Measurements from ENCODE around the gene ERGIC1.
A peak's percentile ranks its signal among the peaks of the same experiment; 100 is the strongest.

ERGIC1 gene

GRCh38 chr5:172901788-172902496, 67.9 kb downstream of the ERGIC1 start:
- no peaks in the 10 kb centered on the region for H3K9me2 ChIP-seq (replicated peaks; ENCODE audit: insufficient read depth, low read length)
- H3K36me3 ChIP-seq (ENCODE audit: low read length) = no peaks in the 10 kb centered on the region
- no peak overlapping the region for H3K27ac ChIP-seq (ENCODE audit: low read depth, low read length)

DNA sequence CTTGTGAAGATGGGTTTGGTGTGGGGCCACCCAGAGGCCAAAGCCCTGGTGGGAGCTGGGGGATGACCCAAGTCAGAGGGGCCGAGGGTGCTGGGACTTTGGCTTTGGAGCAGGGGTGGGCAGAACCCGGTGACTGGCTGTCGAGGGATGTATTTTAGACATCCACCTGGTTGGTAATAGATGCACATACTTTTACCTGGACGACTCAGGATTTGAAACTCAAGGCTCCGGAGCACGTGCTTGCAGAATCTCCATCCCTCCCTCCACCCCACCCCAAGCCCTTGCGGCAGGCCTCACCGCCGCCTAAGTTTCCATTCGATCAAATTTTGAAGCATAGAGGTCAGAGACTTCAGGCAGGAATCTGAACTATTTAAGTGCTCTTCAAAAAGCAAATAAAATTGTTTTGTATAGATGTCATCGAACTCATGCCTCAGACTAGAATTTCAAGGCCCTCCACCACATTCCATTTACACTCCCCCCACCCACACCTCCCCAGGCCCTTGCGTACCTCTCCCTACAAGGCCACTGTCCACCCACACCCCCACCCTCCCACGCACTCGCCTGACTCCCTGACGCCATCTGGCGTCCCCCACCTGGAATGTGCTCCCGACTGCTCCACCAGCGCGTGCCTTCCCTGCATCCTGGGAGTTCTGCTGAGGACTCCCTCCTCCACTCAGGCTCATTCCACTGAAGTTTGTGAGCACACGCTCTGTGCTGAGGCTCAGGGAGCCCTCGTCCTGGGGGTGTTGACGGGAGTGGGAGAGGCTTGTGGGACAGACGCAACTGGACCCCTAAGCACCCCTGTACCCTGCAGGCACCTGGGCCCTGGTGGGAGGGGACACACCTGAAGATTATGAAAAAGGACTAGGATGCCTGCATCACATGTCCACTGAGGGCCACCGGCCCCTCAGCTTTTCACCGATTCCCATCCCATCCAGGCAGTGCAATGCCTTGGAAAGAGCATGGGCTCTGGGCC, 68.7 kb downstream of the ERGIC1 start:
- no peaks in the 10 kb centered on the region for H3K79me2 ChIP-seq (ENCODE audit: insufficient read depth, low read length)
- H3K9ac ChIP-seq (ENCODE audit: low read length) = no peak overlapping the region
- no peak for TF ChIP-seq EZH2phosphoT487 (conservative IDR thresholded peaks at IDR 0.05; ENCODE audit: low read length)
- peak; percentile 36 for TF ChIP-seq CTCF (IDR thresholded peaks at IDR 0.05; ENCODE audit: insufficient read depth, low read length, poor library complexity, severe bottlenecking)
- H3K4me2 ChIP-seq (ENCODE audit: low read depth, low read length, poor library complexity, severe bottlenecking) = no peak overlapping the region
- no peak overlapping the region for H3K27ac ChIP-seq (ENCODE audit: low read depth, low read length)
- H3F3A ChIP-seq (ENCODE audit: insufficient read depth) = no peaks in the 10 kb centered on the region
- H3K9me3 ChIP-seq (ENCODE audit: insufficient read depth, low read length) = no peaks in the 10 kb centered on the region
- no peaks in the 10 kb centered on the region for H4K20me1 ChIP-seq (ENCODE audit: low read depth, low read length)
- no peaks in the 10 kb centered on the region for H3K9me2 ChIP-seq (replicated peaks; ENCODE audit: insufficient read depth, low read length)
- H2AFZ ChIP-seq (ENCODE audit: low read depth, low read length, severe bottlenecking) = no peak overlapping the region
- no peaks in the 10 kb centered on the region for H3K27me3 ChIP-seq (ENCODE audit: low read length)
- no peak overlapping the region for H3K4me3 ChIP-seq (ENCODE audit: insufficient read depth, low read length, poor library complexity, severe bottlenecking)
- H3K36me3 ChIP-seq (ENCODE audit: low read length) = no peaks in the 10 kb centered on the region

More at GRCh38 chr5:172901788-172902496, 67.9 kb downstream of the ERGIC1 start:
- Histone ChIP-seq H2AFZ (ENCODE audit: low read depth, low read length, severe bottlenecking) (no peak overlapping the region), H3K4me2 (ENCODE audit: low read depth, low read length, poor library complexity, severe bottlenecking) (no peak overlapping the region), H4K20me1 (ENCODE audit: low read depth, low read length) (no peaks in the 10 kb centered on the region), H3K9ac (ENCODE audit: low read length) (no peak overlapping the region), H3F3A (ENCODE audit: insufficient read depth) (no peaks in the 10 kb centered on the region), H3K27me3 (ENCODE audit: low read length) (no peaks in the 10 kb centered on the region), H3K9me3 (ENCODE audit: insufficient read depth, low read length) (no peaks in the 10 kb centered on the region), H3K4me3 (ENCODE audit: insufficient read depth, low read length, poor library complexity, severe bottlenecking) (no peak overlapping the region), H3K79me2 (ENCODE audit: insufficient read depth, low read length) (no peaks in the 10 kb centered on the region)
- TF ChIP-seq EZH2phosphoT487 (conservative IDR thresholded peaks at IDR 0.05; ENCODE audit: low read length) (no peak), CTCF (IDR thresholded peaks at IDR 0.05; ENCODE audit: insufficient read depth, low read length, poor library complexity, severe bottlenecking) (no peak)

DNA sequence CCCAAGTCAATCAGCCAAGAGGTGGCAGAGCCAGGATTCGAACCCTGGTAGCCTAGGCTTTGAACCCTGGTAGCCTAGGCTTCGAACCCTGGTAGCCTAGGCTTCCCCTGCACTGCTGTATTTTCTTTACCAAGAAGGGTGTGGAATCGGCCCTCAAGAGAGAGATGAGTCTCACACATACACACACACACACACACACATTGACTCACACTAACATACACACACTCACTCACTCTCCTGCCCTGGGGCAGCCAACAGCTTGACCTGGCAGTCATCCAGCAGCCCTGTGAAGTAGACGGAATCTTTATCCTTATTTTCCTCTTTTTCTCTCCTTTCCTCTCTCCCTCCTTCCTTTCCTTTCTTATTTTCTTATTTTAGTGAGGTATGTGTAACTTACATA, 69.7 kb downstream of the ERGIC1 start:
- H3K9ac ChIP-seq (ENCODE audit: low read length) = no peak overlapping the region

More for the DNA sequence above, 69.7 kb downstream of the ERGIC1 start:
- Histone ChIP-seq H3F3A (ENCODE audit: insufficient read depth) (no peaks in the 10 kb centered on the region), H4K20me1 (ENCODE audit: low read depth, low read length) (no peaks in the 10 kb centered on the region), H3K36me3 (ENCODE audit: low read length) (no peaks in the 10 kb centered on the region), H3K9me2 (replicated peaks; ENCODE audit: insufficient read depth, low read length) (no peaks in the 10 kb centered on the region), H3K27me3 (ENCODE audit: low read length) (no peaks in the 10 kb centered on the region), H2AFZ (ENCODE audit: low read depth, low read length, severe bottlenecking) (no peak overlapping the region), H3K4me2 (ENCODE audit: low read depth, low read length, poor library complexity, severe bottlenecking) (no peak overlapping the region), H3K27ac (ENCODE audit: low read depth, low read length) (no peak overlapping the region), H3K9me3 (ENCODE audit: insufficient read depth, low read length) (no peaks in the 10 kb centered on the region), H3K79me2 (ENCODE audit: insufficient read depth, low read length) (no peaks in the 10 kb centered on the region), H3K4me3 (ENCODE audit: insufficient read depth, low read length, poor library complexity, severe bottlenecking) (no peak overlapping the region)
- TF ChIP-seq CTCF (IDR thresholded peaks at IDR 0.05; ENCODE audit: insufficient read depth, low read length, poor library complexity, severe bottlenecking) (no peak), EZH2phosphoT487 (conservative IDR thresholded peaks at IDR 0.05; ENCODE audit: low read length) (no peak)
